Osteoblast (primary cell): ENCODE results near the gene PHKG2. TPM values are rescaled to one million over a fixed set of nuclear protein-coding genes. Genes with fewer than 3 reads are reported as not detected.
"Not testable (repeated sequence)": the region's sequence is repeated elsewhere in the genome, so short reads cannot be mapped to it uniquely, and the experiment has no call there.

Experiments
- DNase-seq: peaks from one replicate; pipeline ENCODE4 v3.0.0; 2011; ENCODE audit warnings: low spot score, mixed read lengths; ENCODE audit not compliant: insufficient read length; ENCODE audit errors: missing footprints
- H2AFZ ChIP-seq: 2 replicates; pipeline ENCODE4 v1.6.0; 2011; ENCODE audit warnings: mild to moderate bottlenecking, low read length
- H3K27ac ChIP-seq: 2 replicates; pipeline ENCODE4 v1.5.1; 2011; ENCODE audit warnings: mild to moderate bottlenecking, low read depth, low read length, moderate library complexity
- H3K27me3 ChIP-seq: 2 replicates; pipeline ENCODE4 v1.6.0; 2012; ENCODE audit warnings: mild to moderate bottlenecking, control low read depth, inconsistent platforms, low read length, moderate library complexity; ENCODE audit not compliant: insufficient read depth
- H3K36me3 ChIP-seq: 2 replicates; pipeline ENCODE4 v1.5.1; 2011; ENCODE audit warnings: mild to moderate bottlenecking, low read length, control low read depth, moderate library complexity; ENCODE audit not compliant: insufficient read depth
- H3K4me1 ChIP-seq: 2 replicates; pipeline ENCODE4 v1.5.1; 2011; ENCODE audit warnings: mild to moderate bottlenecking, low read length, control low read depth, moderate library complexity; ENCODE audit not compliant: insufficient read depth
- H3K4me2 ChIP-seq: 2 replicates; pipeline ENCODE4 v1.6.0; 2011; ENCODE audit warnings: mild to moderate bottlenecking, low read length; ENCODE audit not compliant: insufficient read depth
- H3K4me3 ChIP-seq: fragments of 200-600 bp; sonication (generic); 3 replicates; pipeline ENCODE4 v1.5.1; 2012; ENCODE audit warnings: mild to moderate bottlenecking, low read length, inconsistent platforms; ENCODE audit not compliant: insufficient read depth
- H3K79me2 ChIP-seq: 2 replicates; pipeline ENCODE4 v1.6.0; 2012; ENCODE audit warnings: mild to moderate bottlenecking, low read length, control low read depth, inconsistent platforms; ENCODE audit not compliant: insufficient read depth
- H3K9me3 ChIP-seq: 2 replicates; pipeline ENCODE4 v1.5.1; 2011; ENCODE audit warnings: low read depth, low read length, control low read depth
- H4K20me1 ChIP-seq: 2 replicates; pipeline ENCODE4 v1.6.0; 2012; ENCODE audit warnings: mild to moderate bottlenecking, low read length, control low read depth; ENCODE audit not compliant: insufficient read depth
- total RNA-seq: library from RNA; depleted of rRNA; stranded (reverse); fragments of >200 nt; gene quantifications from 2 replicates; pipeline ENCODE4 v1.2.3, GENCODE V29; 2012
- TF ChIP-seq, protein P1 (sequence below): IDR thresholded peaks from 2 replicates; pipeline ENCODE4 v1.5.1; 2011; ENCODE audit warnings: mild to moderate bottlenecking, low read depth, low read length, moderate library complexity; ENCODE audit errors: extremely low read depth

The PHKG2 gene
- total RNA-seq, 1 donor, result 25.0 TPM

DNA sequence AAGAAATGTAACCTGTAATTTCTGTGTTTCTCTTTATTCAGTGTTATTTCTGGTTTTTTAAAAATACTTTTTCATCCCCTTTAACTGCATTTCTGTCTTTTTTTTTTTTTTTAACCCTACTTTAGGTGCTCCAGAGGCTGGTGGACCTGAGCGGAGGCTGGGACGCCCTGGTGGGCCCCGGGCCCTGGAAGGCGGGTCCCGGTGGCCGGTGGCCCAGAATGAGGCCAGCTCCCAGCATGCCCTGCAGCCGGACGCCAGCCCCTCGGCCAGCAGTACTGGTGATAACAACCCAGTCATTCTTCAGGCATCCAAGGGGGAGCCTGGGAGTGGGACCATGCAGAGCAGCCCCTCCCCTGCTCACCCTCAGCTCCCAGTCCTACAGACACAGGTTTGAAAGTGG, 47.7 kb upstream of the PHKG2 start:
- peaks cover 48% of the 10 kb centered on the region for H3K79me2 ChIP-seq
- peak overlapping the region; percentile 12 for H3K27ac ChIP-seq
- H3K4me1 ChIP-seq, result peaks cover 16% of the 10 kb centered on the region
- H3K9me3 ChIP-seq, result no peaks in the 10 kb centered on the region
- no peaks in the 10 kb centered on the region for H3K27me3 ChIP-seq
- TF ChIP-seq, protein P1, sequence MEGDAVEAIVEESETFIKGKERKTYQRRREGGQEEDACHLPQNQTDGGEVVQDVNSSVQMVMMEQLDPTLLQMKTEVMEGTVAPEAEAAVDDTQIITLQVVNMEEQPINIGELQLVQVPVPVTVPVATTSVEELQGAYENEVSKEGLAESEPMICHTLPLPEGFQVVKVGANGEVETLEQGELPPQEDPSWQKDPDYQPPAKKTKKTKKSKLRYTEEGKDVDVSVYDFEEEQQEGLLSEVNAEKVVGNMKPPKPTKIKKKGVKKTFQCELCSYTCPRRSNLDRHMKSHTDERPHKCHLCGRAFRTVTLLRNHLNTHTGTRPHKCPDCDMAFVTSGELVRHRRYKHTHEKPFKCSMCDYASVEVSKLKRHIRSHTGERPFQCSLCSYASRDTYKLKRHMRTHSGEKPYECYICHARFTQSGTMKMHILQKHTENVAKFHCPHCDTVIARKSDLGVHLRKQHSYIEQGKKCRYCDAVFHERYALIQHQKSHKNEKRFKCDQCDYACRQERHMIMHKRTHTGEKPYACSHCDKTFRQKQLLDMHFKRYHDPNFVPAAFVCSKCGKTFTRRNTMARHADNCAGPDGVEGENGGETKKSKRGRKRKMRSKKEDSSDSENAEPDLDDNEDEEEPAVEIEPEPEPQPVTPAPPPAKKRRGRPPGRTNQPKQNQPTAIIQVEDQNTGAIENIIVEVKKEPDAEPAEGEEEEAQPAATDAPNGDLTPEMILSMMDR, result no peak
- H3K36me3 ChIP-seq, result peaks cover 35% of the 10 kb centered on the region
- no peak overlapping the region for H2AFZ ChIP-seq
- H4K20me1 ChIP-seq, result peaks cover 22% of the 10 kb centered on the region
- H3K4me2 ChIP-seq, result peak overlapping the region; percentile 83
- no peak overlapping the region for H3K4me3 ChIP-seq
- DNase-seq, result peak; percentile 88

DNA sequence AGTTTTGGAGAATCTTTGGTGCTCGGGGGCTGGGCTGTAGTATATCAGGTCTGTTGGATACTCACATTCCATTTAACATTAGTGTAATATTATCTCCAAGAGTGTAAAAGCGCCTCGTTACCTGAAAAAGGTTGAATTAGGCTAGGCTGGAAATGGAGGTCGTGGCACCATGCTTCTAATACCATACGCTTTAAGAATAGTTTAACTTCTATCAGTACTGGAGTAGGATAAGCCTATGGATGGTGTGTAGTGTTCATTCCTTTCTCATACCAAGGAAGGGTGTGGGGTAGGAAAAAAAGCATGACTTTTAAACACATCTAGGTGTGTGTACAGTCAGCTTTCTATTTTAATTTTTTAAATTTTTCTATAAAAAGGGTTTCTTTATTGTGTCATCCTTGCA, 47.3 kb upstream of the PHKG2 start:
- H3K36me3 ChIP-seq, result peaks cover 40% of the 10 kb centered on the region
- TF ChIP-seq, protein P1, result no peak
- H3K27me3 ChIP-seq, result no peaks in the 10 kb centered on the region
- H3K27ac ChIP-seq, result peak overlapping the region; percentile 12
- peaks cover 16% of the 10 kb centered on the region for H3K4me1 ChIP-seq
- peaks cover 48% of the 10 kb centered on the region for H3K79me2 ChIP-seq
- H3K9me3 ChIP-seq, result no peaks in the 10 kb centered on the region
- no peak overlapping the region for H3K4me2 ChIP-seq
- no peak overlapping the region for H3K4me3 ChIP-seq
- peaks cover 22% of the 10 kb centered on the region for H4K20me1 ChIP-seq
- DNase-seq, result no peak
- no peak overlapping the region for H2AFZ ChIP-seq

DNA sequence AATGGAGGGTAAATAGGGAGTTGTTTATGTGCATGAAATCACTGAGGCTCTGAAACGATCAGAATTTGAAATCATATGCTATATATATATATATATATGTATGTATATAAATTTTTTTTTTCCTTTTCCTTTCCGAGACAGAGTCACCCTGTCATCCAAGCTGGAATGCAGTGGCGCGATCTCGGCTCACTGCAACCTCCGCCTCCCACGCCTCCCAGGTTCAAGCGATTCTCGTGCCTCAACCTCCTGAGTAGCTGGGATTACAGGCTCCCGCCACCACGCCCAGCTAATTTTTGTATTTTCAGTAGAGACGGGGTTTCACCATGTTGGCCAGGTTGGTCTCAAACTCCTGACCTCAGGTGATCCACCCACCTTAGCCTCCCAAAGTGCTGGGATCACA, 45.2 kb upstream of the PHKG2 start:
- peaks cover 48% of the 10 kb centered on the region for H3K79me2 ChIP-seq

DNA sequence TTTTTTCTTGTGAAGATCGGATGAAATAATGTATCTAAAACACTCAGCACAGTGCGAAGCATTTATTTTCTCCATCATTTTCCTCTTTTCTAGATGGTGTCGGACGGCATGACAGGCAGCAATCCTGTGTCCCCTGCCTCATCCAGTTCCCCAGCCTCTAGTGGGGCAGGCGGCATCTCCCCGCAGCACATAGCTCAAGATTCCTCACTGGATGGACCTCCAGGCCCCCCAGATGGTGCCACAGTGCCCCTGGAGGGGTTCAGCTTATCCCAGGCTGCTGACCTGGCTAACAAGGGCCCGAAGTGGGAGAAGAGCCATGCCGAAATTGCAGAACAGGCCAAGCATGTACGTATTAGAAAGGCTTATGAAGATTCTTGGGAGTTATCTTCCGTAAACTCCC, 44.3 kb upstream of the PHKG2 start:
- H3K27me3 ChIP-seq, result no peaks in the 10 kb centered on the region
- H3K4me1 ChIP-seq, result peaks cover 10% of the 10 kb centered on the region
- no peak overlapping the region for H3K4me2 ChIP-seq
- H3K79me2 ChIP-seq, result peaks cover 43% of the 10 kb centered on the region
- peaks cover 27% of the 10 kb centered on the region for H4K20me1 ChIP-seq
- peaks cover 69% of the 10 kb centered on the region for H3K36me3 ChIP-seq
- no peak overlapping the region for H3K27ac ChIP-seq
- no peaks in the 10 kb centered on the region for H3K9me3 ChIP-seq
- no peak overlapping the region for H3K4me3 ChIP-seq
- no peak overlapping the region for H2AFZ ChIP-seq
- TF ChIP-seq, protein P1, result no peak
- DNase-seq, result no peak

More for the DNA sequence above, 45.2 kb upstream of the PHKG2 start:
- not testable (repeated sequence) for H3K27ac ChIP-seq, H3K4me1 ChIP-seq, DNase-seq, H3K9me3 ChIP-seq, H3K27me3 ChIP-seq, H3K4me3 ChIP-seq, H2AFZ ChIP-seq, H3K4me2 ChIP-seq
- H3K36me3 ChIP-seq, result peaks cover 61% of the 10 kb centered on the region
- H4K20me1 ChIP-seq, result peaks cover 27% of the 10 kb centered on the region
